Panc1 (cell line): ENCODE measurements around the gene SWAP70. TPM values are rescaled to one million over a fixed set of nuclear protein-coding genes. Genes with fewer than 3 reads are reported as not detected.
A peak's percentile ranks its signal among the peaks of the same experiment; 100 is the strongest.
"Not testable (repeated sequence)": the region's sequence is repeated elsewhere in the genome, so short reads cannot be mapped to it uniquely, and the experiment has no call there.

Source experiments
- ATAC-seq: fragments of 200-7000 bp; cut with Tn5 transposase; 2 replicates; pipeline ENCODE4 v1.9.1; 2020; ENCODE audit warnings: mild to moderate bottlenecking, moderate library complexity
- BruUV-seq: library from RNA; stranded (reverse); fragments of 400-500 nt; replicated peaks from 2 replicates; lab custom pipeline; 2021; lab: Mats Ljungman, UMichigan
- CTCF ChIA-PET: fragments of 300-600 bp; sonication (Branson Sonifier 250); formaldehyde crosslinking; loops from one replicate; lab custom pipeline; 2022; ENCODE audit warnings: antibody characterized with exemption; lab: Charles Lee
- POLR2A ChIA-PET: fragments of 300-600 bp; sonication (Branson Sonifier 250); formaldehyde crosslinking; loops from one replicate; lab custom pipeline; 2022; ENCODE audit warnings: antibody characterized with exemption; lab: Charles Lee
- DNase-seq: peaks from one replicate; pipeline ENCODE4 v3.0.0-alpha.2; 2010; ENCODE audit warnings: low read depth, low spot score
- H3K27ac ChIP-seq: 2 replicates; pipeline ENCODE4 v1.5.1; 2011; ENCODE audit warnings: mild to moderate bottlenecking, low read length, inconsistent platforms
- H3K27me3 ChIP-seq: fragments of 200-500 bp; sonication (Bioruptor generic); 2 replicates; pipeline ENCODE4 v1.6.0; 2014; ENCODE audit warnings: low read length, inconsistent platforms; ENCODE audit not compliant: control insufficient read depth, insufficient read depth
- H3K36me3 ChIP-seq: fragments of 200-500 bp; sonication (Bioruptor generic); 2 replicates; pipeline ENCODE4 v1.5.1; 2014; ENCODE audit warnings: inconsistent platforms, mild to moderate bottlenecking, low read length, moderate library complexity; ENCODE audit not compliant: control insufficient read depth, insufficient read depth
- H3K4me1 ChIP-seq: 2 replicates; pipeline ENCODE4 v1.5.1; 2011; ENCODE audit warnings: inconsistent platforms, mild to moderate bottlenecking, low read length, moderate library complexity; ENCODE audit not compliant: control insufficient read depth, insufficient read depth
- H3K4me3 ChIP-seq, 2 experiments: 2 replicates each; pipeline ENCODE4 v1.5.1; 2011 to 2012; ENCODE audit warnings: low read depth in 2 of 2, low read length in 2 of 2, mild to moderate bottlenecking in 2 of 2, inconsistent platforms in 1 of 2, moderate library complexity in 1 of 2
- H3K9me3 ChIP-seq: fragments of 200-500 bp; sonication (Bioruptor generic); 2 replicates; pipeline ENCODE4 v1.5.1; 2014; ENCODE audit warnings: low read depth, mild to moderate bottlenecking, inconsistent platforms, low read length, moderate library complexity; ENCODE audit not compliant: control insufficient read depth, insufficient read depth
- CTCF ChIP-seq: fragments of 450-650 bp; IDR thresholded peaks from 2 replicates; pipeline ENCODE4 v1.5.1; 2017; ENCODE audit warnings: mild to moderate bottlenecking
- POLR2AphosphoS5 ChIP-seq: IDR thresholded peaks from 2 replicates; pipeline ENCODE4 v1.6.1; 2012; ENCODE audit warnings: mild to moderate bottlenecking, low read depth, low read length, moderate library complexity
- REST ChIP-seq, 2 experiments: IDR thresholded peaks; 2 replicates each; pipeline ENCODE4 v1.6.1; 2011 to 2012; ENCODE audit warnings: low read depth in 2 of 2, control low read depth in 1 of 2, low read length in 1 of 2, mild to moderate bottlenecking in 1 of 2, moderate library complexity in 1 of 2; ENCODE audit not compliant: insufficient read depth in 1 of 2
- SIN3A ChIP-seq: IDR thresholded peaks from 2 replicates; pipeline ENCODE4 v1.6.1; 2012; ENCODE audit warnings: low read depth, mild to moderate bottlenecking, low read length, moderate library complexity, borderline replicate concordance; ENCODE audit not compliant: insufficient read depth
- TCF7L2 ChIP-seq: IDR thresholded peaks from 2 replicates; pipeline ENCODE4 v1.6.1; 2011; ENCODE audit warnings: mild to moderate bottlenecking, low read depth, low read length, inconsistent platforms
- in situ Hi-C: cut with HindIII; loops from 2 replicates; pipeline ENCODE4 v1.10.0; 2016; ENCODE audit warnings: low sequenced_read_pairs, low pct_unique_long_range_greater_than_20kb
- intact Hi-C: fragments of 100-400 bp; cut with micrococcal nuclease; formaldehyde crosslinking; loops from one replicate; pipeline ENCODE4 v1.10.0; 2022; ENCODE audit not compliant: unreplicated experiment
- total RNA-seq: library from RNA; stranded (reverse); gene quantifications from one replicate; pipeline ENCODE4 v1.2.1, GENCODE V29; 2021; ENCODE audit not compliant: unreplicated experiment

The SWAP70 gene
- total RNA-seq, 1 experiment from 2014 or later, result 96.0 TPM

GRCh38 chr11:9693801-9694553 lies 30.1 kb downstream of the SWAP70 start:
- TF ChIP-seq REST (IDR thresholded peaks at IDR 0.05; ENCODE audit: insufficient read depth in 1 of 2, low read depth in 2 of 2, low read length in 1 of 2), result no peak
- peak; percentile 20; the same call in 1 of the 2 replicates for TF ChIP-seq CTCF
- Histone ChIP-seq H3K9me3 (no peaks in the 10 kb centered on the region), H3K27me3 (no peaks in the 10 kb centered on the region), H3K27ac (no peak overlapping the region), H3K4me1 (peaks cover 17% of the 10 kb centered on the region), H3K4me3 (no peak overlapping the region), H3K36me3 (peaks cover 14% of the 10 kb centered on the region)
- DNase-seq (no peak), ATAC-seq (no peak)
- POLR2A ChIA-PET, result no interaction called here
- in situ Hi-C loops, result no loop called here
- intact Hi-C loops, result no loop called here
- BruUV-seq, result no TSS peak
- CTCF ChIA-PET, result no interaction called here

DNA sequence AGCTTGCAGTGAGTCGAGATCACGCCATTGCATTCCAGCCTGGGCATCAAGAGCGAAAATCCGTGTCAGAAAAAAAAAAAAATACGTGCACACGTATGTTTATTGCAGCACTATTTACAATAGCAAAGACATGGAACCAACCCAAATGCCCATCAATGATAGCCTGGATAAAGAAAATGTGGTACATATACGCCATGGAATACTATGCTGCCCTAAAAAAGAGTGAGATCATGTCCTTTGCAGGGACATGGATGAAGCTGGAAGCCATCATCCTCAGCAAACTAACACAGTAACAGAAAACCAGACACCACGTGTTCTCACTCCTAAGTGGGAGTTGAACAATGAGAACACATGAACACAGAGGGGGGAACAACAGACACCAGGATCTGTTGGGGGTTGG lies 31.4 kb downstream of the SWAP70 start:
- in situ Hi-C loops, H3K27me3 ChIP-seq, BruUV-seq, DNase-seq, H3K9me3 ChIP-seq, intact Hi-C loops, CTCF ChIA-PET, H3K27ac ChIP-seq, ATAC-seq, POLR2A ChIA-PET, H3K4me3 ChIP-seq: not testable (repeated sequence)
- H3K4me1 ChIP-seq, result peaks cover 11% of the 10 kb centered on the region
- peaks cover 14% of the 10 kb centered on the region for H3K36me3 ChIP-seq

GRCh38 chr11:9697766-9698165 lies 33.9 kb downstream of the SWAP70 start:
- peaks cover 15% of the 10 kb centered on the region for H3K4me1 ChIP-seq

More at GRCh38 chr11:9697766-9698165, 33.9 kb downstream of the SWAP70 start:
- DNase-seq, result no peak
- Histone ChIP-seq H3K36me3 (peaks cover 14% of the 10 kb centered on the region), H3K27me3 (no peaks in the 10 kb centered on the region), H3K27ac (no peak overlapping the region), H3K9me3 (no peaks in the 10 kb centered on the region), H3K4me3 (no peak overlapping the region)
- in situ Hi-C loops (no loop called here), intact Hi-C loops (no loop called here)
- ChIA-PET POLR2A (no interaction called here), CTCF (no interaction called here)
- ATAC-seq, result no peak
- BruUV-seq, result no TSS peak
- TF ChIP-seq CTCF (no peak), REST (IDR thresholded peaks at IDR 0.05; ENCODE audit: insufficient read depth in 1 of 2, low read depth in 2 of 2, low read length in 1 of 2) (no peak), TCF7L2 (no peak), SIN3A (no peak), POLR2AphosphoS5 (no peak)
